GM18867 (cell line): ENCODE measurements around the gene CNR2.
"Not testable (repeated sequence)": the region's sequence is repeated elsewhere in the genome, so short reads cannot be mapped to it uniquely, and the experiment has no call there.

Experiments used
- ATAC-seq: cut with Tn5 transposase; IDR thresholded peaks from one replicate; pipeline ENCODE4 v1.9.1; 2021; ENCODE audit warnings: mild to moderate bottlenecking, moderate library complexity; ENCODE audit not compliant: unreplicated experiment

Gene CNR2

GRCh38 chr1:23838401-23838866 is 74.7 kb downstream of the CNR2 start:
- ATAC-seq, result peak; percentile 64

GRCh38 chr1:23837908-23838307 is 75.3 kb downstream of the CNR2 start:
- peak; percentile 16 for ATAC-seq

GRCh38 chr1:23836037-23836436 is 77.1 kb downstream of the CNR2 start:
- ATAC-seq, result no peak

- not testable (repeated sequence) for ATAC-seq
These were observed 79.0 kb downstream of the CNR2 start for GRCh38 chr1:23834156-23834555.

GRCh38 chr1:23827717-23828116 is 85.4 kb downstream of the CNR2 start:
- no peak for ATAC-seq

- not testable (repeated sequence) for ATAC-seq
These were observed 86.6 kb downstream of the CNR2 start for GRCh38 chr1:23826590-23826989.

- peak; percentile 65 for ATAC-seq
These were observed 87.2 kb downstream of the CNR2 start for GRCh38 chr1:23825762-23826522.

- peak; percentile 75 for ATAC-seq
These were observed 87.9 kb downstream of the CNR2 start, which contains the start of gene HMGCL for GRCh38 chr1:23825076-23825761. Gene HMGCL, minus strand, starts transcription at chr1:23825429. Its CDS starts 14 bp downstream, at chr1:23825415.

GRCh38 chr1:23824711-23825075 is 88.5 kb downstream of the CNR2 start:
- ATAC-seq, result no peak

- no peak for ATAC-seq
These were observed 89.4 kb downstream of the CNR2 start for GRCh38 chr1:23823767-23824166.
